GM11168 (cell line): ENCODE data around the gene TMA7B.
"Not testable (repeated sequence)": the region's sequence is repeated elsewhere in the genome, so short reads cannot be mapped to it uniquely, and the experiment has no call there.

Source experiments
- in situ Hi-C: fragments of 300-500 bp; cut with MboI; formaldehyde crosslinking; loops from one replicate; pipeline ENCODE4 v1.12.0; 2022; ENCODE audit warnings: low sequenced_read_pairs; ENCODE audit not compliant: unreplicated experiment

Gene TMA7B

GRCh38 chr22:39973656-39974055 lies 13.5 kb downstream of the TMA7B start:
- in situ Hi-C loops = no loop called here

DNA sequence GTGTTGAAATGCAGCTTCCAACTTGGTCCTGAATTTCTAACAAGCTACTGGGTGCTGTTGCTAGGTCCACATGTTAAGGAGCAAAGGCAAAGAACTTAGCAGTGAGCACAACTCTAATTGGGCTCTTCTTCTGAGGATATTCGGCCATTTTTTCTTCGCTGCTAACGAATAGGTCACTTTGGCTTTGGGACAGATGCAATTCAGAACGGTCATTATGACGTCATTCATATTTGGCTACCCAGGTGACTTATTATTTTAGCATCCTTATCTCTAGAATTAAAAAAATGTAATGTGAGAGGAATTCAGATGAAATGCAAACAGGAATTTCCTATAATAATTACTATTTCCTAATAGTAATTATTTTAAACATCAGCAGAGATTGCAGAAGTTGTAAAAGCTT lies 13.9 kb downstream of the TMA7B start:
- in situ Hi-C loops = no loop called here

DNA sequence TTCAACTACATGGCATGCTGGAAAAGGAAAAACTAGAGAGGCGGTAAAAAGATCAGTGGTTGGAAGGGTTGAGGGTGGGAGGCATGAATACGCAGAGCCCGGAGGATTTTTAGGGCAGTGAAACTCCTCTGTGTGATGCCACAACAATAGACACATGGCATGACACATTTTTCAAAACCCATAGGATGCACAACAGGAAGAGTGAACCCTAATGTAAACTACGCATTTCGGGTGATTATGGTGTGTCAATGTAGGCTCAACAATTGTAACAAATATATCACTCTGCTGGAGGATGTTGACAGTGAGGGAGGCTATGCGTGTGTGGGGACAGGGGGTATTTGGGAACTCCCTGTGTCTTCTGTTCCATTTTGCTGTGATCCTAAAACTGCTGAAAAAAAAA lies 18.9 kb downstream of the TMA7B start:
- in situ Hi-C loops = no loop called here

DNA sequence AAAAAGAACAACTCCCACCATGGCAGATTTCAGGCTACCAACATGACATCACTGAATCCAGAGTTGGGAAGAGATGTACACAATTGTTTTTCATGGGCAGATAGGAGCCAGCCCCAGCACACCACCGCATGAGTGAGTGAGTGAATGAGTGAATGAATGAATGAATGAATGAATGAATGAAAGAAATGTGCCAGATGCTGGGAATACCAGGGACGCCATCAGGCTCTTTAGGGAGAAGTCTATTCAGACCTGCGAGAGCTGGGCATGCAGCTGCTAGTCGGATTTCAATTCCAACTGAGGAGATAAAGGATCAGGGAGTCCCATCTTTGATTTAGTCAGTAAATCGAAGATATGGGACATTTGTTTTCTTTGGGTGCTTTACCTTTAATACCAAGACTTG lies 19.3 kb downstream of the TMA7B start:
- in situ Hi-C loops = no loop called here

- in situ Hi-C loops = no loop called here
Observed at GRCh38 chr22:39980596-39980995, 20.4 kb downstream of the TMA7B start.

GRCh38 chr22:39983346-39983745 lies 23.1 kb downstream of the TMA7B start:
- in situ Hi-C loops = no loop called here

- in situ Hi-C loops = no loop called here
Observed at GRCh38 chr22:39984006-39984405, 23.8 kb downstream of the TMA7B start.

GRCh38 chr22:39984746-39985145 lies 24.5 kb downstream of the TMA7B start:
- in situ Hi-C loops = no loop called here

- in situ Hi-C loops = no loop called here
Observed at GRCh38 chr22:39985383-39986035, 25.3 kb downstream of the TMA7B start.

GRCh38 chr22:39988386-39989114 lies 28.4 kb downstream of the TMA7B start:
- in situ Hi-C loops = no loop called here

DNA sequence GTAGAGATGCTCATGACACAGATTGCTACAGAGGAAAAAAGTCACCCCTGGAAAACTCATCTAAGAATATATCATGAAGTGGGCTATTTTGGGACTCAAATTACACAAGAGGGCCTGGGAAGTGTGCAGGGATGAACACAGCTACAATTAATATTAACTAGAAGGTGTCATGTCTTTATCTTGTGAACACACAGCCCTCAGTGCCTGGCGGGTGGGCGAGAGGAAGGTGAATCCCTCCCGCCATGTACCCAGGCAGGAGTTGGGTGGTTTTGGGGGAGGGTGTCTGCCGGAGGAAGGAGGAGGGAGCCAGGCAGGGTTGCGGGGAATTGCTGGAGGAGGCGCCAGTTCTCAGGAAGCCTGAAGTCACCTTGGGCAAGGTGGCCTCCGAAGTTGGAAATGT lies 29.4 kb downstream of the TMA7B start:
- in situ Hi-C loops = no loop called here

- in situ Hi-C loops = no loop called here
Observed at GRCh38 chr22:39990686-39991085, 30.5 kb downstream of the TMA7B start.

GRCh38 chr22:39991159-39991860 lies 31.1 kb downstream of the TMA7B start:
- in situ Hi-C loops = no loop called here

- in situ Hi-C loops = no loop called here
Observed at GRCh38 chr22:39992088-39992826, 32.1 kb downstream of the TMA7B start.

- in situ Hi-C loops = not testable (repeated sequence)
Observed at GRCh38 chr22:39992894-39993293, 32.7 kb downstream of the TMA7B start.

- in situ Hi-C loops = no loop called here
Observed at GRCh38 chr22:39994041-39994565, 33.9 kb downstream of the TMA7B start.

DNA sequence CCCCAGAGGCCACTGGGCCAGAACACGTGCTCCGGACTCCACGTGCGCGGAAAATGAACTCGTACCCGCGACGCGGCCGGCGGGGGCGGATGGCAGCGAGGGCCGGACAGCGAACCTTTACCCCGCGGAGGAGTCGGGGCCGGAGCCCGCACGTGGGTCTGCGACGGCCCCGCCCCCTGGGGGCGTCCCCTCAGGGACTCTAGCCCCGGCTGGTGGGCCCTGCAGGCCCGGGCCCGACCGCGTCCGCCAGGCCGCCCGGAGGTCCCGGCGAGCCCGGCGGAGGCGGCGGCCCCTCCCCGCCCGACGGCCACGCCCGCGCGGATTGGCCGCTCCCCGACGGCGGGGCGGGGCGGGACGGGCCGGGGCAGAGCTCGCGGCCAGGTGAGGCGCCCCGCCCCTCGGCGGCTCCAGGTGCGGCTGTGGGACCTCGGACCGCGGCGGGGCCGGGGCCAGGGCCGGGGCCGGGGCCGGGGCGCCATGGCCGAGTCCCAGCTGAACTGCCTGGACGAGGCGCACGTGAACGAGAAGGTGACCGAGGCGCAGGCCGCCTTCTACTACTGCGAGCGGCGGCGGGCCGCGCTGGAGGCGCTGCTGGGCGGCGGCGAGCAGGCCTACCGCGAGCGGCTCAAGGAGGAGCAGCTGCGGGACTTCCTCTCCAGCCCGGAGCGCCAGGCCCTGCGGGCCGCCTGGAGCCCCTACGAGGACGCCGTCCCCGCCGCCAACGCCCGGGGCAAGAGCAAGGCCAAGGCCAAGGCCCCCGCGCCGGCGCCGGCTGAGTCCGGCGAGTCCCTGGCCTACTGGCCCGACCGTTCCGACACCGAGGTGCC lies 34.6 kb downstream of the TMA7B start, which contains the start of gene FAM83F:
FAM83F (plus strand) TSS at position 389 of the 827 bp plus-strand sequence; CDS start at position 478, 89 bp downstream.
- in situ Hi-C loops = no loop called here

DNA sequence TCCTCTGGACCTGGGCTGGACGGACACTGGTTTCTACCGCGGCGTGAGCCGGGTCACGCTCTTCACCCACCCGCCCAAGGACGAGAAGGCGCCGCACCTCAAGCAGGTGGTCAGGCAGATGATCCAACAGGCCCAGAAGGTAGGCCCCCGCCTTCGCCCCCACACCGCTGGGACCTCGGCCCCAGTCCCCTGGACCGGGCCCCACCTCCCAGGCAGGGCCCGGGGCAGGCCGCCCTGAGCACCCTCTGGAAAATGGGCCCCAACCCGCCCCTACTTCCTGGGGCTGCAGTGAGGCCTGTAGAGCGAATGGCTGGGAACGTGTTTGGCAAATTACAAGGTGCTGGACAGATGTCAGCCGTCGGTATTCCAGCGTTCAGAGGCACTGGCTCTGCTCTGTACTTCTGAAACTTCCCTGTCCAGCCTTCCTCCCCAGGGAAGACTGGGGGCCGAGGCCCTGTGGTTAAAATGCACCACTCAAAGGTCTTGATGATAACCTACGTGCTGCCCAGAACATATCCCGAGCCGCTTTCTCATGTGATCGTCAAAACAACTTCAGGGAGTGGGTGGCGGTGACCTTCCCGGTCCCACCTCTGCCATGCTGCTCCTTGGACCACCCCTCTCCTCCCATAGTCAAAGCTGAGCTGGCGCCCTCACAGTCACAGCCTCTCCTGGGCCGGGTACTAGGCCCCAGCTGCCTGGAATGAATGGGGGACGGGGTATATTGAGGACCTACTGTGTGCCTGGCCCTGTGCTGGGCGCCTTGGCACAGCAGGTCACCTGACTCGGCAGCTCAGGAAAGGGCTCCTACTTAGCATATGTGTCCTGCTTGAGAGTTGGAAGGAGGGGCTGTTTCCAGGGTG lies 35.4 kb downstream of the TMA7B start:
- in situ Hi-C loops = no loop called here

- in situ Hi-C loops = no loop called here
Observed at GRCh38 chr22:39996732-39997131, 36.5 kb downstream of the TMA7B start.
